ENCODE measurements around the gene NKX3-2. TPM values are rescaled to one million over a fixed set of nuclear protein-coding genes. Genes with fewer than 3 reads are reported as not detected.

The NKX3-2 gene
- polyA plus RNA-seq, 3 donors from 2014 or later = not detected

DNA sequence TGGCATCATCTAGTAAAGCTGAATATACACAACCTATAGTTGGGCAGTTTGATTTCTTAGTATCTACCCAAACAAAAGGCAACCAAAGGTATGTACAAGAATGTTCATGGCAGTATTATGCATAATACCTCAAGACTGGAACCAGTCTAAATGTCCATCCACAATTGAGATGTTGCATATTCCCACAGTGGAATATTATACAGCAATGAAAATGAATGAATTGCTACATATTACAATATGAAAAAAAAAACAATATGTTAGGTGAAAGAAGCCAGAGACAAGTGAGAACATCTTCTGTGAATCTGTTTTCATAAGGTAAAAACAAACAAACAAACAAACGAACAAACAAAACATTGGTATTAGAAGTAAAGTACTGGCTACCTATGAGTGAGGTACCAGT is 48.6 kb downstream of the NKX3-2 start:
- no peaks in the 10 kb centered on the region for H3K36me3 Mint-ChIP-seq
- H3K27me3 Mint-ChIP-seq (ENCODE audit: low read depth in 3 of 3) = peaks cover 7 to 26% (median 8%) of the 10 kb centered on the region in 3 donors
- no peak for DNase-seq
- H3K9me3 Mint-ChIP-seq = peaks cover 0 to 6% (median 0%) of the 10 kb centered on the region in 6 donors
- no peaks in the 10 kb centered on the region for H3K4me1 Mint-ChIP-seq
- no peak overlapping the region for H3K27ac Mint-ChIP-seq
- no peak overlapping the region for H3K4me3 Mint-ChIP-seq

DNA sequence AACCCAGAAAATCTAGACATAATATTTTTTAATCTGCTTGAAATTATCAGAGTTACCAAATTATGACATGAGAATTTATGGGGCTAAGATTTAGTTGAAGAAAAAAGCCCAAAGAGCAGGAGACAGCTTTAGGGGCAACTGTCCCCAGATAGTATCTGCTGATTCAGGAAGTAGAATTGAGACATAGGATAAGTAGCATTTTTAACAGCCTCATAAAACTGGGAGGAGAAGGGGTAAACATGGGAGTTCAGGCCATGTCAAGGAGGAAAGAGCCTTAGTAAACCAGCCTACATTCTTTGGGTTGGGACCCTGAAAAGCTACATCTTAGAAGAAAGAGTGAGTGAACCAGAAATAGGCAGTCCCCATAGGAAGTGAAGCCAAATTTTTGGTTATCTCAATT is 50.5 kb downstream of the NKX3-2 start:
- H3K4me1 Mint-ChIP-seq = no peaks in the 10 kb centered on the region
- DNase-seq = no peak
- H3K36me3 Mint-ChIP-seq = no peaks in the 10 kb centered on the region
- peaks cover 6 to 32% (median 12%) of the 10 kb centered on the region in 3 donors for H3K27me3 Mint-ChIP-seq (ENCODE audit: low read depth in 3 of 3)
- H3K4me3 Mint-ChIP-seq = no peak overlapping the region
- H3K27ac Mint-ChIP-seq = no peak overlapping the region
- H3K9me3 Mint-ChIP-seq = peaks cover 0 to 6% (median 0%) of the 10 kb centered on the region in 6 donors

DNA sequence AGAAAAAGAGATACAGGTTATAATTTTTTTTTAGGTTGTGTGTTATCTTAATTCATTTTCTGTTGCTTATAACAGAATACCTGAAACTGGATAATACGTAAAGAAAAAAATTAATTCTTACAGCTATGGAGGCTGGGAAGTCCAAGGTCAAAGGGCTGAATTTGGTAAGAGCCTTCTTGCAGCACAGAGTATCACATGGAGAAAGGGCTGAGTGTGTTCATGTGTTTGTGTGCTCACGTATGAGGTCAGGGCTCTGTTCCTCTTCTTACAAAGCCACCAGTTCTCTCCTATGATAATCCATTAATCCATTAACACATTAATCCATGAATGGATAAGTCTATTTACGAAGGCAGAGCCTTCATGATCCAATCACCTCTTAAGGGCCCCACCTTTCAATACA is 51.6 kb downstream of the NKX3-2 start:
- DNase-seq = no peak

More for the DNA sequence above, 51.6 kb downstream of the NKX3-2 start:
- H3K9me3 Mint-ChIP-seq = peaks cover 0 to 6% (median 0%) of the 10 kb centered on the region in 6 donors
- H3K27ac Mint-ChIP-seq = no peak overlapping the region
- H3K4me3 Mint-ChIP-seq = no peak overlapping the region
- no peaks in the 10 kb centered on the region for H3K36me3 Mint-ChIP-seq
- H3K4me1 Mint-ChIP-seq = no peaks in the 10 kb centered on the region
- peaks cover 6 to 32% (median 14%) of the 10 kb centered on the region in 3 donors for H3K27me3 Mint-ChIP-seq (ENCODE audit: low read depth in 3 of 3)

Other genes starting within 250 kb of the NKX3-2 start
- gene RAB28, start 60.2 kb downstream of the NKX3-2 start, polyA plus RNA-seq = 10 to 100 TPM; 16.8 to 25.2 (median 20.7) TPM
- gene BOD1L1, start 83.2 kb upstream of the NKX3-2 start, polyA plus RNA-seq = 1 to 10 TPM in 2 of 3 donors, under 1 TPM in 1; 0.63 to 6.3 (median 1.9) TPM

Data from immature natural killer cell (primary cell).